ENCODE measurements around the gene C15orf39. TPM values are rescaled to one million over a fixed set of nuclear protein-coding genes. Genes with fewer than 3 reads are reported as not detected.

The C15orf39 gene
- total and polyA plus RNA-seq, 2 of the 13 experiments (the other 11 are each of a cell fraction or from before 2014, with no cell fraction given): 6.2 to 13.5 TPM

- TF ChIP-seq, protein P1, sequence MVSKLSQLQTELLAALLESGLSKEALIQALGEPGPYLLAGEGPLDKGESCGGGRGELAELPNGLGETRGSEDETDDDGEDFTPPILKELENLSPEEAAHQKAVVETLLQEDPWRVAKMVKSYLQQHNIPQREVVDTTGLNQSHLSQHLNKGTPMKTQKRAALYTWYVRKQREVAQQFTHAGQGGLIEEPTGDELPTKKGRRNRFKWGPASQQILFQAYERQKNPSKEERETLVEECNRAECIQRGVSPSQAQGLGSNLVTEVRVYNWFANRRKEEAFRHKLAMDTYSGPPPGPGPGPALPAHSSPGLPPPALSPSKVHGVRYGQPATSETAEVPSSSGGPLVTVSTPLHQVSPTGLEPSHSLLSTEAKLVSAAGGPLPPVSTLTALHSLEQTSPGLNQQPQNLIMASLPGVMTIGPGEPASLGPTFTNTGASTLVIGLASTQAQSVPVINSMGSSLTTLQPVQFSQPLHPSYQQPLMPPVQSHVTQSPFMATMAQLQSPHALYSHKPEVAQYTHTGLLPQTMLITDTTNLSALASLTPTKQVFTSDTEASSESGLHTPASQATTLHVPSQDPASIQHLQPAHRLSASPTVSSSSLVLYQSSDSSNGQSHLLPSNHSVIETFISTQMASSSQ (IDR thresholded peaks at IDR 0.05; ENCODE audit: low read depth): no peak
- TF ChIP-seq, protein P1 (CRISPR knock-in tag; IDR thresholded peaks at IDR 0.05; ENCODE audit: borderline replicate concordance): no peak
- TF ChIP-seq GATA4 (IDR thresholded peaks at IDR 0.05; ENCODE audit: borderline replicate concordance, low read depth) (no peak), RBM39 (IDR thresholded peaks at IDR 0.05; ENCODE audit: low read depth, low read length, poor library complexity, severe bottlenecking) (no peak), SIX1 (CRISPR knock-in tag; IDR thresholded peaks at IDR 0.05; ENCODE audit: borderline replicate concordance) (no peak), PAXIP1 (CRISPR knock-in tag; conservative IDR thresholded peaks at IDR 0.05) (no peak), ZNF772 (CRISPR knock-in tag; IDR thresholded peaks at IDR 0.05) (0 out of 2 replicates have a peak, but pooled peaks have one; percentile 44), UBTF (CRISPR knock-in tag; IDR thresholded peaks at IDR 0.05) (0 out of 2 replicates have a peak, but pooled peaks have one; percentile 7), ZNF264 (CRISPR knock-in tag; IDR thresholded peaks at IDR 0.05) (no peak), HNRNPK (IDR thresholded peaks at IDR 0.05; ENCODE audit: low read depth, low read length, poor library complexity, severe bottlenecking) (no peak), ZSCAN31 (CRISPR knock-in tag; IDR thresholded peaks at IDR 0.05; ENCODE audit: low read depth) (peak; percentile 23; the same call in 1 of the 2 replicates), PBX2 (CRISPR knock-in tag; IDR thresholded peaks at IDR 0.05) (no peak), ARNT (IDR thresholded peaks at IDR 0.05) (no peak), EED (CRISPR knock-in tag; IDR thresholded peaks at IDR 0.05) (0 out of 2 replicates have a peak, but pooled peaks have one; percentile 36)
- TF ChIP-seq, protein P2, sequence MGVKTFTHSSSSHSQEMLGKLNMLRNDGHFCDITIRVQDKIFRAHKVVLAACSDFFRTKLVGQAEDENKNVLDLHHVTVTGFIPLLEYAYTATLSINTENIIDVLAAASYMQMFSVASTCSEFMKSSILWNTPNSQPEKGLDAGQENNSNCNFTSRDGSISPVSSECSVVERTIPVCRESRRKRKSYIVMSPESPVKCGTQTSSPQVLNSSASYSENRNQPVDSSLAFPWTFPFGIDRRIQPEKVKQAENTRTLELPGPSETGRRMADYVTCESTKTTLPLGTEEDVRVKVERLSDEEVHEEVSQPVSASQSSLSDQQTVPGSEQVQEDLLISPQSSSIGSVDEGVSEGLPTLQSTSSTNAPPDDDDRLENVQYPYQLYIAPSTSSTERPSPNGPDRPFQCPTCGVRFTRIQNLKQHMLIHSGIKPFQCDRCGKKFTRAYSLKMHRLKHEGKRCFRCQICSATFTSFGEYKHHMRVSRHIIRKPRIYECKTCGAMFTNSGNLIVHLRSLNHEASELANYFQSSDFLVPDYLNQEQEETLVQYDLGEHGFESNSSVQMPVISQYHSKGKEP (CRISPR knock-in tag; IDR thresholded peaks at IDR 0.05): no peak
Measured at GRCh38 chr15:75205064-75205395, 3.3 kb downstream of the C15orf39 start (continued).

Data from HepG2 (cell line).